Lower leg skin (tissue), 4 donors: ENCODE measurements around the gene BRF1. TPM values are rescaled to one million over a fixed set of nuclear protein-coding genes. Genes with fewer than 3 reads are reported as not detected.

ENCODE experiments used
- DNase-seq, 2 donors: peaks; one replicate each; pipeline ENCODE4 v3.0.0-alpha.2; 2019; ENCODE audit warnings: low spot score in 2 of 2
- H3K4me3 ChIP-seq: fragments of 200-600 bp; sonication (generic); 2 replicates; pipeline ENCODE4 v1.5.1; 2017; ENCODE audit warnings: mild to moderate bottlenecking, low read depth; ENCODE audit not compliant: poor library complexity, severe bottlenecking
- POLR2A ChIP-seq, 2 donors: fragments of 450-650 bp; IDR thresholded peaks; one replicate each; pipeline ENCODE4 v1.6.1; 2016 to 2017; ENCODE audit warnings: antibody characterized with exemption in 2 of 2, mild to moderate bottlenecking in 1 of 2, moderate library complexity in 1 of 2
- WGBS, 2 donors: methylation state at CpG; one replicate each; pipeline ENCODE4 v1.1.5; 2018; 5-methylcytosine and 5-hydroxymethylcytosine counted together
- intact Hi-C: fragments of 100-400 bp; cut with DNase I; formaldehyde crosslinking; loops from one replicate; pipeline ENCODE4 v1.15.0; 2023; ENCODE audit warnings: low total_unique reads
- total RNA-seq, 4 donors: library from RNA; depleted of rRNA; stranded (reverse); fragments of >200 nt; gene quantifications; one replicate each; pipeline ENCODE4 v1.1.0, GENCODE V29; 2016
- TF ChIP-seq, protein P1 (sequence below), 3 donors: fragments of 450-650 bp; IDR thresholded peaks; one replicate each; pipeline ENCODE4 v1.5.1; 2016; ENCODE audit warnings: antibody characterized with exemption in 3 of 3, mild to moderate bottlenecking in 3 of 3, moderate library complexity in 2 of 3

The BRF1 gene
- total RNA-seq, 4 donors from 2014 or later: 32.7 to 74.5 (median 43.0) TPM

- H3K4me3 ChIP-seq: no peak overlapping the region
- 90 to 92% methylated on average over 17 to 18 of the region's 18 CpGs for WGBS, 2 donors
- intact Hi-C loops: no loop called here
- no peak for DNase-seq
- TF ChIP-seq POLR2A (IDR thresholded peaks at IDR 0.05): no peak
- TF ChIP-seq, protein P1, sequence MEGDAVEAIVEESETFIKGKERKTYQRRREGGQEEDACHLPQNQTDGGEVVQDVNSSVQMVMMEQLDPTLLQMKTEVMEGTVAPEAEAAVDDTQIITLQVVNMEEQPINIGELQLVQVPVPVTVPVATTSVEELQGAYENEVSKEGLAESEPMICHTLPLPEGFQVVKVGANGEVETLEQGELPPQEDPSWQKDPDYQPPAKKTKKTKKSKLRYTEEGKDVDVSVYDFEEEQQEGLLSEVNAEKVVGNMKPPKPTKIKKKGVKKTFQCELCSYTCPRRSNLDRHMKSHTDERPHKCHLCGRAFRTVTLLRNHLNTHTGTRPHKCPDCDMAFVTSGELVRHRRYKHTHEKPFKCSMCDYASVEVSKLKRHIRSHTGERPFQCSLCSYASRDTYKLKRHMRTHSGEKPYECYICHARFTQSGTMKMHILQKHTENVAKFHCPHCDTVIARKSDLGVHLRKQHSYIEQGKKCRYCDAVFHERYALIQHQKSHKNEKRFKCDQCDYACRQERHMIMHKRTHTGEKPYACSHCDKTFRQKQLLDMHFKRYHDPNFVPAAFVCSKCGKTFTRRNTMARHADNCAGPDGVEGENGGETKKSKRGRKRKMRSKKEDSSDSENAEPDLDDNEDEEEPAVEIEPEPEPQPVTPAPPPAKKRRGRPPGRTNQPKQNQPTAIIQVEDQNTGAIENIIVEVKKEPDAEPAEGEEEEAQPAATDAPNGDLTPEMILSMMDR (IDR thresholded peaks at IDR 0.05): no peak
Measured at GRCh38 chr14:105268736-105269354, 32.0 kb downstream of the BRF1 start.

- intact Hi-C loops: no loop called here
- DNase-seq: no peak
- TF ChIP-seq, protein P1 (IDR thresholded peaks at IDR 0.05): no peak
- TF ChIP-seq POLR2A (IDR thresholded peaks at IDR 0.05): no peak
- H3K4me3 ChIP-seq: no peak overlapping the region
- 91 to 92% methylated on average over 15 to 17 of the region's 21 CpGs for WGBS, 2 donors
Measured at GRCh38 chr14:105267820-105268548, 32.8 kb downstream of the BRF1 start.

DNA sequence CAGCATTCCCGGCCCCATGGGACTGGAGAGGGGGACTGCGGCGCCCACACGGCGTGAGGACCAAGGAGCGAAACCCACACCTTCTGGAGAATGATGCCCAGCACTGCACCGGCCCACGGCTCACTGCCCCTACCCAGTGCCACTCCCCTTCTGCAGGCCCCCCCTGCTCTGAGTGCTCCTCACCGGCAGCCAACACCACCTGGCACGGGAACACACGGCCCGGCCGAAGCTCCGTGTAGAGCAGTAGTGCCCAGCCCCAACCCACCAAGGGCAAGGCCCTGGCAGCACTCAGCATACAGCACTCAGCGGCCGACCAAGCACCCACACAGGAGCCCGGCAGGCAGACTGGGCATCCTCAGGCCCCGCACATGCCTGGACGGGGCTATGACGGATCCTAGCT, 39.0 kb downstream of the BRF1 start:
- TF ChIP-seq, protein P1 (IDR thresholded peaks at IDR 0.05): no peak
- TF ChIP-seq POLR2A (IDR thresholded peaks at IDR 0.05): no peak
- DNase-seq: no peak
- intact Hi-C loops: no loop called here
- H3K4me3 ChIP-seq: no peak overlapping the region
- WGBS, 2 donors: 94% methylated on average over 6 to 20 of the region's 20 CpGs

- no peak for DNase-seq
- H3K4me3 ChIP-seq: no peak overlapping the region
- no peak for TF ChIP-seq POLR2A (IDR thresholded peaks at IDR 0.05)
- TF ChIP-seq, protein P1 (IDR thresholded peaks at IDR 0.05): no peak
- intact Hi-C loops: no loop called here
- 89% methylated on average over 11 to 12 of the region's 12 CpGs for WGBS, 2 donors
Measured at GRCh38 chr14:105260959-105261358, 39.8 kb downstream of the BRF1 start.

- intact Hi-C loops: no loop called here
Measured at GRCh38 chr14:105258846-105259245, 42.0 kb downstream of the BRF1 start.

More at GRCh38 chr14:105258846-105259245, 42.0 kb downstream of the BRF1 start:
- no peak for DNase-seq
- WGBS, 2 donors: 84 to 95% methylated on average over 7 of the region's 7 CpGs
- TF ChIP-seq, protein P1 (IDR thresholded peaks at IDR 0.05): no peak
- TF ChIP-seq POLR2A (IDR thresholded peaks at IDR 0.05): no peak
- no peak overlapping the region for H3K4me3 ChIP-seq
